Stimulated activated CD8-positive, alpha-beta memory T cell treated with anti-CD3 and anti-CD28 coated beads, Interleukin-4, amount 100 ng/mL, for 4 hours (primary cell): ENCODE results near the gene AGMAT.

Source experiments
- DNase-seq, 2 donors: peaks; one replicate each; pipeline ENCODE4 v3.0.0-alpha.2; 2020; ENCODE audit warnings: low read depth in 2 of 2, low spot score in 1 of 2

Gene AGMAT

DNA sequence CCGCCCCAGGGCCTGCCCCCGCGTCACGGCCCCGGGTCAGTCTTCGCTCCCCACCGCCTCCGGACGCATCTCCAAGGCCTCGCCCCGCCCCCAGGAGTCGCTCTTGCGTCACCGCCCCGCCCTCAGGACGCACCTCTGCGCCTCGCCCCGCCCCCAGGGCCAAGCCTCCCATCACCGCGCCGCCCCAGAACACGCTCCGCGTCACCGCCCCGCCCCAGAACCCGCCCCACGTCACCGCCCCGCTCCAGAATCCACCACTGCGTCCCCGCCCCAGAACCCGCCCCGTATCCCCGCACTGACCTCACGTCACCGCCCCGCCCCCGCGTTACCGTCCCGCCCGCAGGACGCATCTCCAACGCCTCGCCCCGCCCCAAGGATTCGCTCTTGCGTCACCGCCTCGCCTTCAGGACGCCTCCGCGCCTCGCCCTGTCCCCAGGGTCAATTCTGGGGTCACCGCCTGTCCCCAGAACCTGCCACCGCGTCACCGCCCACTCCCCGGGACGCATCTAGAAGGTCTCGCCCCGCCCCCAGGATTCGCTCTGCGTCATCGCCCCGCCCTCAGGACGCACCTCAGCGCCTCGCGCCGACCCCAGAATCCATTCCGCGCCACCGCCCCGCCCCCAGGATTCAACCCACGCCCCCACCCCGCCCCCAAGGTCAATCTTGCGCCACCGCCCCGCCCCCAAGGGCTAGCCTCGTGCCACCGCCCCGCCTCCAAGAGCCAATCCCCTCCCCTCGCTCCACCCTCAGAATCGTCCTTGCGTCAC lies 60.4 kb downstream of the AGMAT start:
- DNase-seq: peak; percentile 99

GRCh38 chr1:15524021-15524282 lies 60.9 kb downstream of the AGMAT start, which contains the start of gene CASP9:
CASP9 (minus strand) TSS chr1:15524215; CDS start chr1:15524200, 15 bp downstream.
- no peak for DNase-seq

- no peak for DNase-seq
These were observed 61.5 kb downstream of the AGMAT start for GRCh38 chr1:15523104-15524020.

- DNase-seq: no peak
These were observed 62.3 kb downstream of the AGMAT start for GRCh38 chr1:15522551-15522950.
